SU-DHL-6 (cell line): ENCODE measurements around the gene KYNU.
"Not testable (repeated sequence)": the region's sequence is repeated elsewhere in the genome, so short reads cannot be mapped to it uniquely, and the experiment has no call there.

Source experiments
- EZH2phosphoT487 ChIP-seq: fragments of 200-600 bp; sonication (generic), shearing (Covaris generic); conservative IDR thresholded peaks from 2 replicates; pipeline ENCODE4 v1.6.1; 2018; ENCODE audit warnings: mild to moderate bottlenecking, antibody characterized with exemption, low read length, moderate library complexity, mixed read lengths
- TF ChIP-seq, protein P1 (sequence below): fragments of 200-600 bp; sonication (generic); IDR thresholded peaks from one replicate; pipeline ENCODE4 v1.5.1; 2017; ENCODE audit warnings: antibody characterized with exemption, mild to moderate bottlenecking, low read length, moderate library complexity; ENCODE audit not compliant: insufficient read depth, poor library complexity, severe bottlenecking

DNA sequence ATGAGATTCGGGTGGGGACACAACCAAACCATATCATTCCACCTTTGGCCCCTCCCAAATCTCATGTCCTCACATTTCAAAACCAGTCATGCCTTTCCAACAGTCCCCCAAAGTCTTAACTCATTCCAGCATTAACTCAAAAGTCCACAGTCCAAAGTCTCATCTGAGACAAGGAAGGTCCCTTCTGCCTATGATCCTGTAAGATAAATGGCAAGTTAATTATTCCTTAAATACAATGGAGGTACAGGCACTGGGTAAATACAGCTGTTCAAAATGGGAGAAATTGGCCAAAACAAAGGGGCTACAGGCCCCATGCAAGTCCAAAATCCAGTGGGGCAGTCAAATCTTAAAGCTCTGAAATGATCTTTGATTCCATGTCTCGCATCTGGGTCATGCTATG lies 71.3 kb downstream of the KYNU start:
- TF ChIP-seq, protein P1, sequence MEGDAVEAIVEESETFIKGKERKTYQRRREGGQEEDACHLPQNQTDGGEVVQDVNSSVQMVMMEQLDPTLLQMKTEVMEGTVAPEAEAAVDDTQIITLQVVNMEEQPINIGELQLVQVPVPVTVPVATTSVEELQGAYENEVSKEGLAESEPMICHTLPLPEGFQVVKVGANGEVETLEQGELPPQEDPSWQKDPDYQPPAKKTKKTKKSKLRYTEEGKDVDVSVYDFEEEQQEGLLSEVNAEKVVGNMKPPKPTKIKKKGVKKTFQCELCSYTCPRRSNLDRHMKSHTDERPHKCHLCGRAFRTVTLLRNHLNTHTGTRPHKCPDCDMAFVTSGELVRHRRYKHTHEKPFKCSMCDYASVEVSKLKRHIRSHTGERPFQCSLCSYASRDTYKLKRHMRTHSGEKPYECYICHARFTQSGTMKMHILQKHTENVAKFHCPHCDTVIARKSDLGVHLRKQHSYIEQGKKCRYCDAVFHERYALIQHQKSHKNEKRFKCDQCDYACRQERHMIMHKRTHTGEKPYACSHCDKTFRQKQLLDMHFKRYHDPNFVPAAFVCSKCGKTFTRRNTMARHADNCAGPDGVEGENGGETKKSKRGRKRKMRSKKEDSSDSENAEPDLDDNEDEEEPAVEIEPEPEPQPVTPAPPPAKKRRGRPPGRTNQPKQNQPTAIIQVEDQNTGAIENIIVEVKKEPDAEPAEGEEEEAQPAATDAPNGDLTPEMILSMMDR: not testable (repeated sequence)
- TF ChIP-seq EZH2phosphoT487: not testable (repeated sequence)
